Neuron (in vitro differentiated cells): Measurements from ENCODE around the gene DXO.
A peak's percentile ranks its signal among the peaks of the same experiment; 100 is the strongest.
"Not testable (repeated sequence)": the region's sequence is repeated elsewhere in the genome, so short reads cannot be mapped to it uniquely, and the experiment has no call there.

Experiments used
- H2AFZ ChIP-seq: one replicate; pipeline ENCODE4 v1.6.1; 2013; ENCODE audit warnings: low read depth, mild to moderate bottlenecking, inconsistent platforms, low read length, moderate library complexity
- H3K27me3 ChIP-seq: one replicate; pipeline ENCODE4 v1.6.1; 2013; ENCODE audit warnings: low read length; ENCODE audit not compliant: insufficient read depth
- H3K36me3 ChIP-seq: one replicate; pipeline ENCODE4 v1.6.1; 2013; ENCODE audit warnings: low read length; ENCODE audit not compliant: insufficient read depth
- H3K4me1 ChIP-seq: one replicate; pipeline ENCODE4 v1.6.1; 2013; ENCODE audit warnings: low read length; ENCODE audit not compliant: insufficient read depth
- H3K4me3 ChIP-seq: 2 replicates; pipeline ENCODE4 v1.5.1; 2013; ENCODE audit warnings: mild to moderate bottlenecking, low read length, moderate library complexity
- H3K9me3 ChIP-seq: one replicate; pipeline ENCODE4 v1.6.1; 2013; ENCODE audit warnings: low read length

DXO gene

GRCh38 chr6:31971993-31972708 lies at the start of gene DXO:
TSS of gene DXO (minus strand) at chr6:31972138. CDS start at chr6:31971675, 463 bp downstream.
- Histone ChIP-seq H3K4me3 (peak within 1 kb of the TSS; percentile 56), H3K9me3 (no peaks in the 10 kb centered on the region), H3K27me3 (no peaks in the 10 kb centered on the region), H3K4me1 (peaks cover 17% of the 10 kb centered on the region), H2AFZ (peak within 1 kb of the TSS; percentile 72), H3K36me3 (peaks cover 33% of the 10 kb centered on the region)

- H2AFZ ChIP-seq, H3K27me3 ChIP-seq, H3K9me3 ChIP-seq, H3K4me3 ChIP-seq, H3K4me1 ChIP-seq, H3K36me3 ChIP-seq: not testable (repeated sequence)
These were observed 42.6 kb upstream of the DXO start, which contains the start of gene C4B for GRCh38 chr6:32014547-32014946. TSS of gene C4B (plus strand) at chr6:32014795. CDS start at chr6:32014846, 51 bp downstream.

GRCh38 chr6:32013738-32014137 lies 41.8 kb upstream of the DXO start:
- not testable (repeated sequence) for H3K4me3 ChIP-seq, H3K36me3 ChIP-seq, H3K27me3 ChIP-seq, H3K4me1 ChIP-seq, H3K9me3 ChIP-seq, H2AFZ ChIP-seq

GRCh38 chr6:32012941-32013617 lies 41.1 kb upstream of the DXO start:
- H3K27me3 ChIP-seq, H3K9me3 ChIP-seq, H3K4me3 ChIP-seq, H3K36me3 ChIP-seq, H2AFZ ChIP-seq, H3K4me1 ChIP-seq: not testable (repeated sequence)

- H2AFZ ChIP-seq, H3K36me3 ChIP-seq, H3K27me3 ChIP-seq, H3K4me1 ChIP-seq, H3K9me3 ChIP-seq, H3K4me3 ChIP-seq: not testable (repeated sequence)
These were observed 39.1 kb upstream of the DXO start for GRCh38 chr6:32010856-32011530.

GRCh38 chr6:32009537-32009936 lies 37.6 kb upstream of the DXO start:
- H2AFZ ChIP-seq, H3K4me3 ChIP-seq, H3K36me3 ChIP-seq, H3K9me3 ChIP-seq, H3K4me1 ChIP-seq, H3K27me3 ChIP-seq: not testable (repeated sequence)

GRCh38 chr6:32008616-32009015 lies 36.7 kb upstream of the DXO start:
- H3K4me3 ChIP-seq, H3K27me3 ChIP-seq, H3K36me3 ChIP-seq, H3K4me1 ChIP-seq, H2AFZ ChIP-seq, H3K9me3 ChIP-seq: not testable (repeated sequence)

- not testable (repeated sequence) for H3K27me3 ChIP-seq, H3K36me3 ChIP-seq, H3K9me3 ChIP-seq, H3K4me1 ChIP-seq, H3K4me3 ChIP-seq, H2AFZ ChIP-seq
These were observed 36.1 kb upstream of the DXO start for GRCh38 chr6:32008037-32008436.

GRCh38 chr6:32007086-32007485 lies 35.1 kb upstream of the DXO start:
- not testable (repeated sequence) for H3K9me3 ChIP-seq, H3K4me1 ChIP-seq, H3K4me3 ChIP-seq, H3K27me3 ChIP-seq, H3K36me3 ChIP-seq, H2AFZ ChIP-seq

GRCh38 chr6:32005991-32006529 lies 34.1 kb upstream of the DXO start:
- not testable (repeated sequence) for H3K4me3 ChIP-seq, H3K9me3 ChIP-seq, H3K36me3 ChIP-seq, H2AFZ ChIP-seq, H3K4me1 ChIP-seq, H3K27me3 ChIP-seq

- not testable (repeated sequence) for H3K4me1 ChIP-seq, H2AFZ ChIP-seq, H3K9me3 ChIP-seq, H3K36me3 ChIP-seq, H3K27me3 ChIP-seq, H3K4me3 ChIP-seq
These were observed 33.6 kb upstream of the DXO start for GRCh38 chr6:32005538-32005880.

GRCh38 chr6:32004864-32005537 lies 33.1 kb upstream of the DXO start:
- H3K27me3 ChIP-seq, H3K4me1 ChIP-seq, H3K36me3 ChIP-seq, H2AFZ ChIP-seq, H3K4me3 ChIP-seq, H3K9me3 ChIP-seq: not testable (repeated sequence)

GRCh38 chr6:32004393-32004792 lies 32.5 kb upstream of the DXO start:
- not testable (repeated sequence) for H3K27me3 ChIP-seq, H2AFZ ChIP-seq, H3K36me3 ChIP-seq, H3K4me3 ChIP-seq, H3K9me3 ChIP-seq, H3K4me1 ChIP-seq
